ENCODE results near the gene NUBPL.

The NUBPL gene

GRCh38 chr14:31837031-31837430 is 275.8 kb downstream of the NUBPL start:
- Histone ChIP-seq H3K9ac (ENCODE audit: low read length) (no peak overlapping the region), H3K14ac (ENCODE audit: low read length) (no peak overlapping the region), H3K4me1 (ENCODE audit: control insufficient read depth in 1 of 2, insufficient read depth in 2 of 2, low read length in 2 of 2) (no peaks in the 10 kb centered on the region), H4K8ac (ENCODE audit: low read depth, low read length) (no peak overlapping the region), H4K12ac (ENCODE audit: low read depth, low read length) (no peak overlapping the region), H3K79me2 (ENCODE audit: control insufficient read depth, insufficient read depth, low read length, poor library complexity) (no peaks in the 10 kb centered on the region), H3K36me3 (ENCODE audit: control insufficient read depth in 1 of 2, insufficient read depth in 2 of 2, low read length in 2 of 2) (no peaks in the 10 kb centered on the region), H2AFZ (ENCODE audit: insufficient read depth, low read length, poor library complexity) (no peak overlapping the region), H4K91ac (ENCODE audit: low read depth, low read length) (no peak overlapping the region), H2BK12ac (ENCODE audit: low read length) (no peak overlapping the region), H2BK120ac (ENCODE audit: insufficient read depth, low read length, poor library complexity) (no peak overlapping the region), H3K27ac (ENCODE audit: low read depth, low read length) (no peak overlapping the region), H3K4ac (ENCODE audit: low read depth, low read length) (no peak overlapping the region), H3K4me2 (ENCODE audit: low read length) (no peak overlapping the region), H3K9me3 (ENCODE audit: insufficient read depth, low read depth, low read length) (no peaks in the 10 kb centered on the region), H3K18ac (ENCODE audit: low read length) (no peak overlapping the region), H3K4me3 (ENCODE audit: low read depth, low read length) (no peak overlapping the region), H3K23ac (ENCODE audit: low read length) (no peak overlapping the region), H3K79me1 (ENCODE audit: low read length) (no peaks in the 10 kb centered on the region), H2AK5ac (ENCODE audit: low read length) (no peak overlapping the region), H2BK5ac (ENCODE audit: low read depth, low read length, poor library complexity) (no peak overlapping the region), H3K27me3 (ENCODE audit: insufficient read depth, low read length) (no peaks in the 10 kb centered on the region)
- no CpG with 5 or more reads among the region's 5 CpGs for WGBS (ENCODE audit: extremely low coverage, insufficient coverage, insufficient read length)
- no peak for DNase-seq

DNA sequence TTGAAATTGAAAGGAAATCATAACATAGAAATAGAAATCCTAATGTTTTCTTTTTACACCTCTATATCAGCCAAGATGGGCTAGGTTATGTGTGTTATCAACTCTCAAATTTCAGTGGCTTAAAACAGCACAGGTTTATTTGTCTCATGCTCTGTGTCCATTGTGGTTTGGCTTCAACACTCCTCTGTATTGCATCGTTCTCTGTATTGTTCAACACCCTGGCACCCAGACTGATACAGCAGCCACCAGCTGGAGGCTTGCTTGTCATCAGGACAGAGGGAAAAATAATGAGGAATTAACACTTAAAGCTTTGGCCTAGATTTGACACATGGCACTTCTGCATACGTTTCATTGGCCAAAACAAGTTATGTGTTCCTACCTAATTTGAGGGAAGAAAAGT is 281.7 kb downstream of the NUBPL start:
- Histone ChIP-seq H3K27me3 (ENCODE audit: insufficient read depth, low read length) (no peaks in the 10 kb centered on the region), H3K18ac (ENCODE audit: low read length) (no peak overlapping the region), H4K91ac (ENCODE audit: low read depth, low read length) (no peak overlapping the region), H4K12ac (ENCODE audit: low read depth, low read length) (no peak overlapping the region), H3K4me2 (ENCODE audit: low read length) (no peak overlapping the region), H3K9ac (ENCODE audit: low read length) (no peak overlapping the region), H3K4me3 (ENCODE audit: low read depth, low read length) (no peak overlapping the region), H3K14ac (ENCODE audit: low read length) (no peak overlapping the region), H3K4me1 (ENCODE audit: control insufficient read depth in 1 of 2, insufficient read depth in 2 of 2, low read length in 2 of 2) (no peaks in the 10 kb centered on the region), H2BK12ac (ENCODE audit: low read length) (no peak overlapping the region), H3K9me3 (ENCODE audit: insufficient read depth, low read depth, low read length) (no peaks in the 10 kb centered on the region), H4K8ac (ENCODE audit: low read depth, low read length) (no peak overlapping the region), H3K23ac (ENCODE audit: low read length) (no peak overlapping the region), H3K36me3 (ENCODE audit: control insufficient read depth in 1 of 2, insufficient read depth in 2 of 2, low read length in 2 of 2) (no peaks in the 10 kb centered on the region), H2BK120ac (ENCODE audit: insufficient read depth, low read length, poor library complexity) (no peak overlapping the region), H3K79me1 (ENCODE audit: low read length) (no peaks in the 10 kb centered on the region), H2AK5ac (ENCODE audit: low read length) (no peak overlapping the region), H2AFZ (ENCODE audit: insufficient read depth, low read length, poor library complexity) (no peak overlapping the region), H3K79me2 (ENCODE audit: control insufficient read depth, insufficient read depth, low read length, poor library complexity) (no peaks in the 10 kb centered on the region), H3K4ac (ENCODE audit: low read depth, low read length) (no peak overlapping the region), H2BK5ac (ENCODE audit: low read depth, low read length, poor library complexity) (no peak overlapping the region), H3K27ac (ENCODE audit: low read depth, low read length) (no peak overlapping the region)
- no peak for DNase-seq
- WGBS (ENCODE audit: extremely low coverage, insufficient coverage, insufficient read length), result no CpG with 5 or more reads among the region's 2 CpGs

DNA sequence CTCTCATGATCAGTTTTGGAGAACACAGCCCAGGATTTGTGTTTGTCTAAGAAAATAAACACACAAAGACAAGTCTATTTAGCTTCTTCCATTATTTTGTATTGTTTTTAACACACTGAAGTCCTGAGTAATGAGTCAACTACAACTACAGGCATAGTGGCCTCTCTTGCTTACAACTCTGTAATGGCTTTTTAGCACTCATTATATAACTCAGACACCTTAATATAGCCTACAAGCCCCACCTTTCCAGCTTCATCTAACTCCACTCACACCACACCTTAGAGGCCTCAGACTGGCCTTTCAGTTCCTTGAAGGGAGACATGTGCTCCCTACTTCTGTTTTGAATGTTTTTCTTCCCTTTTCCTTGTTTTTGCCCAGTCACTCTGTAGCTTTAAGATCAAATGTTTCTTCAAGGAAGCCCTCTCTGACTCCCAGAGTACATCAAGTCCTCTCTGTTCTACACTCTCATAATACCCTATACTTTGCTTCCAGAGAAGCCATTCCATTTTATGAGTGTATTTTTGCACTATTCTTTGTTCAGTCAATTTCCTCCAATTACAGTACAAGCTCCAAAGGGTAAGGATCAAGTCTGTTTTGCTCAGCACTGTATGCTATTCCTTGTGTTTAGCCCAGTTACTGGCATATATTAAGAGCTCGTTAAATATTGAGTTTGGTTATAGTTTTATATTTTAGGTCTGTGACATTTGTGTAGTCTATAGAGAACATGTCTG is 282.3 kb downstream of the NUBPL start:
- H2BK5ac ChIP-seq (ENCODE audit: low read depth, low read length, poor library complexity), result no peak overlapping the region

DNA sequence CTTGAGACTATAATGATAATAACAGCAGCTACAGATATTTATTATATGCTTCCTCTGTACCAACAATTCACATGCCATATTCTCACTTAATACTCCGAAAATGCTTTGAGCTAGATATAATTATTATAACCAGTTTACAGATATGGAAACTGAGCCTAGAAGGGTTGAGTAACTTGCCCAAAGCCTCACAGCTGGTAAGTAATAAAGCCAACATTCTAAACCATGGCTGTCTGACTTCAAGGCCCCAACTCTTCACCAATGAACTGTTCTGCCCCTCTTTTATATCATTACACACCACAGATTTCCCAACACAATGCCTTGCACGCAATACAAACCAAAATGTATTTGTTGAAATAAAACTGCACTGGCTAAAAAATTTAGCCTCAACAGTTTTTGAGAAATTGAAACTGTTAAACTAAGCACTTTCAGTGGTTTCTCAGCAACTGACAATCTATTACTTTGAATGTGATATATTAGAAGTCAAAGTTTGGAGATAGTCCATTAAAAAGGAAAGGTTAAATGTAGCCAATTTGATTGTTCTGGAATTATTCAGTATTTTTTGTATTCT is 293.4 kb downstream of the NUBPL start:
- no CpG with 5 or more reads among the region's 2 CpGs for WGBS (ENCODE audit: extremely low coverage, insufficient coverage, insufficient read length)
- no peak overlapping the region for H2BK120ac ChIP-seq (ENCODE audit: insufficient read depth, low read length, poor library complexity)
- H3K27me3 ChIP-seq (ENCODE audit: insufficient read depth, low read length), result no peaks in the 10 kb centered on the region
- H3K4me3 ChIP-seq (ENCODE audit: low read depth, low read length), result no peak overlapping the region
- H3K27ac ChIP-seq (ENCODE audit: low read depth, low read length), result no peak overlapping the region
- H3K9me3 ChIP-seq (ENCODE audit: insufficient read depth, low read depth, low read length), result no peaks in the 10 kb centered on the region
- no peak overlapping the region for H3K9ac ChIP-seq (ENCODE audit: low read length)
- no peak overlapping the region for H2AK5ac ChIP-seq (ENCODE audit: low read length)
- no peak overlapping the region for H2AFZ ChIP-seq (ENCODE audit: insufficient read depth, low read length, poor library complexity)
- no peak overlapping the region for H2BK5ac ChIP-seq (ENCODE audit: low read depth, low read length, poor library complexity)
- no peak for DNase-seq
- no peak overlapping the region for H3K4me2 ChIP-seq (ENCODE audit: low read length)
- no peaks in the 10 kb centered on the region for H3K4me1 ChIP-seq (ENCODE audit: control insufficient read depth in 1 of 2, insufficient read depth in 2 of 2, low read length in 2 of 2)
- no peak overlapping the region for H2BK12ac ChIP-seq (ENCODE audit: low read length)
- no peak overlapping the region for H3K14ac ChIP-seq (ENCODE audit: low read length)
- no peak overlapping the region for H4K12ac ChIP-seq (ENCODE audit: low read depth, low read length)
- H3K36me3 ChIP-seq (ENCODE audit: control insufficient read depth in 1 of 2, insufficient read depth in 2 of 2, low read length in 2 of 2), result no peaks in the 10 kb centered on the region
- H3K79me2 ChIP-seq (ENCODE audit: control insufficient read depth, insufficient read depth, low read length, poor library complexity), result no peaks in the 10 kb centered on the region
- no peaks in the 10 kb centered on the region for H3K79me1 ChIP-seq (ENCODE audit: low read length)
- H3K23ac ChIP-seq (ENCODE audit: low read length), result no peak overlapping the region
- no peak overlapping the region for H3K18ac ChIP-seq (ENCODE audit: low read length)
- H4K8ac ChIP-seq (ENCODE audit: low read depth, low read length), result no peak overlapping the region
- no peak overlapping the region for H3K4ac ChIP-seq (ENCODE audit: low read depth, low read length)
- no peak overlapping the region for H4K91ac ChIP-seq (ENCODE audit: low read depth, low read length)

More for the DNA sequence above, 282.3 kb downstream of the NUBPL start:
- no peak overlapping the region for H2AFZ ChIP-seq (ENCODE audit: insufficient read depth, low read length, poor library complexity)
- no peak overlapping the region for H3K23ac ChIP-seq (ENCODE audit: low read length)
- H4K91ac ChIP-seq (ENCODE audit: low read depth, low read length), result no peak overlapping the region
- no CpG with 5 or more reads among the region's 1 CpG for WGBS (ENCODE audit: extremely low coverage, insufficient coverage, insufficient read length)
- no peaks in the 10 kb centered on the region for H3K79me2 ChIP-seq (ENCODE audit: control insufficient read depth, insufficient read depth, low read length, poor library complexity)
- no peak overlapping the region for H3K27ac ChIP-seq (ENCODE audit: low read depth, low read length)
- DNase-seq, result no peak
- H3K4me3 ChIP-seq (ENCODE audit: low read depth, low read length), result no peak overlapping the region
- H3K4ac ChIP-seq (ENCODE audit: low read depth, low read length), result no peak overlapping the region
- no peaks in the 10 kb centered on the region for H3K36me3 ChIP-seq (ENCODE audit: control insufficient read depth in 1 of 2, insufficient read depth in 2 of 2, low read length in 2 of 2)
- H3K4me2 ChIP-seq (ENCODE audit: low read length), result no peak overlapping the region
- no peak overlapping the region for H2AK5ac ChIP-seq (ENCODE audit: low read length)
- H3K27me3 ChIP-seq (ENCODE audit: insufficient read depth, low read length), result no peaks in the 10 kb centered on the region
- H3K9me3 ChIP-seq (ENCODE audit: insufficient read depth, low read depth, low read length), result no peaks in the 10 kb centered on the region
- H3K18ac ChIP-seq (ENCODE audit: low read length), result no peak overlapping the region
- H3K14ac ChIP-seq (ENCODE audit: low read length), result no peak overlapping the region
- H4K8ac ChIP-seq (ENCODE audit: low read depth, low read length), result no peak overlapping the region
- H3K9ac ChIP-seq (ENCODE audit: low read length), result no peak overlapping the region
- no peak overlapping the region for H4K12ac ChIP-seq (ENCODE audit: low read depth, low read length)
- H2BK120ac ChIP-seq (ENCODE audit: insufficient read depth, low read length, poor library complexity), result no peak overlapping the region
- H2BK12ac ChIP-seq (ENCODE audit: low read length), result no peak overlapping the region
- no peaks in the 10 kb centered on the region for H3K79me1 ChIP-seq (ENCODE audit: low read length)
- H3K4me1 ChIP-seq (ENCODE audit: control insufficient read depth in 1 of 2, insufficient read depth in 2 of 2, low read length in 2 of 2), result no peaks in the 10 kb centered on the region
